Skeletal muscle satellite cell (primary cell): ENCODE measurements around the gene KDM4B.
"Not testable (repeated sequence)": the region's sequence is repeated elsewhere in the genome, so short reads cannot be mapped to it uniquely, and the experiment has no call there.

Source experiments
- H3K27me3 ChIP-seq: 2 replicates; pipeline ENCODE4 v1.7.0; 2013; ENCODE audit warnings: low read length; ENCODE audit not compliant: control insufficient read depth, insufficient read depth
- H3K36me3 ChIP-seq: 2 replicates; pipeline ENCODE4 v1.7.0; 2013; ENCODE audit warnings: mild to moderate bottlenecking, control low read depth, low read length; ENCODE audit not compliant: insufficient read depth
- H3K4me1 ChIP-seq: 2 replicates; pipeline ENCODE4 v1.7.0; 2013; ENCODE audit warnings: low read length; ENCODE audit not compliant: control insufficient read depth, insufficient read depth
- H3K4me2 ChIP-seq: 2 replicates; pipeline ENCODE4 v1.7.0; 2013; ENCODE audit warnings: mild to moderate bottlenecking, low read length
- H3K4me3 ChIP-seq: 2 replicates; pipeline ENCODE4 v1.7.0; 2013; ENCODE audit warnings: low read length
- H3K9ac ChIP-seq: 2 replicates; pipeline ENCODE4 v1.7.0; 2013; ENCODE audit warnings: mild to moderate bottlenecking, low read depth, low read length, moderate library complexity
- H3K9me3 ChIP-seq: replicated peaks from 2 replicates; pipeline ENCODE4 v1.7.0; 2013; ENCODE audit warnings: mild to moderate bottlenecking, control low read depth, low read length

KDM4B gene

DNA sequence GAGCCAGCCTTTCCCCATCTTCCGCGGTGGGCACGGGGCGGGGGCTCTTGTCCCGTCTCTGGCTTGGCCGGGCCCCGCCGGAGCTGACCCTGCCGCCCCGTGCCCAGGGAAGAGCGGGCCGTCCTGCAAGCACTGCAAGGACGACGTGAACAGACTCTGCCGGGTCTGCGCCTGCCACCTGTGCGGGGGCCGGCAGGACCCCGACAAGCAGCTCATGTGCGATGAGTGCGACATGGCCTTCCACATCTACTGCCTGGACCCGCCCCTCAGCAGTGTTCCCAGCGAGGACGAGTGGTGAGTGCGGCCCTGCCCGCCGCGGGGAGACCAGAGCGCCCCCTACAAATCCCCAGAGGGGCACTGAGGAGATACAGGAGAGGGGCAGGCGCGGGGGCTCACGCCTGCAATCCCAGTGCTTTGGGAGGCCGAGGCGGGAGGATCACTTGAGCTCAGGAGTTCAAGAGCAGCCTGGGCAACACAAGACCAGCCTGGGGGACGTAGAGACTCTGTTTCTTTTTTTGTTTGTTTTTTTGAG, 27.2 kb upstream of the KDM4B start:
- H3K4me3 ChIP-seq, result not testable (repeated sequence)

DNA sequence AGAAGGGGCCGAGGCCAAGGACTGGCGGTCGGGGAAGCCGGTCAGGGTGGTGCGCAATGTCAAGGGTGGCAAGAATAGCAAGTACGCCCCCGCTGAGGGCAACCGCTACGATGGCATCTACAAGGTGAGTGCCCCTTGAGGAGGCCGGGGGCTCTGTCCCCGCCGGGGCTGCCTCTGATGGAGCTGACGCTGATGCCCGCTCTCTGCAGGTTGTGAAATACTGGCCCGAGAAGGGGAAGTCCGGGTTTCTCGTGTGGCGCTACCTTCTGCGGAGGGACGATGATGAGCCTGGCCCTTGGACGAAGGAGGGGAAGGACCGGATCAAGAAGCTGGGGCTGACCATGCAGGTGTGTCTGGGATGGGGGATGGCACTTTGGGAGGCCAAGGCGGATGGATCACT, 18.3 kb upstream of the KDM4B start:
- H3K27me3 ChIP-seq, H3K9ac ChIP-seq, H3K4me3 ChIP-seq, H3K4me2 ChIP-seq, H3K4me1 ChIP-seq, H3K9me3 ChIP-seq: not testable (repeated sequence)
- H3K36me3 ChIP-seq, result peaks cover 55% of the 10 kb centered on the region

More for the DNA sequence above, 27.2 kb upstream of the KDM4B start:
- peaks cover 37% of the 10 kb centered on the region for H3K36me3 ChIP-seq
- not testable (repeated sequence) for H3K9ac ChIP-seq, H3K4me1 ChIP-seq, H3K27me3 ChIP-seq, H3K9me3 ChIP-seq, H3K4me2 ChIP-seq

DNA sequence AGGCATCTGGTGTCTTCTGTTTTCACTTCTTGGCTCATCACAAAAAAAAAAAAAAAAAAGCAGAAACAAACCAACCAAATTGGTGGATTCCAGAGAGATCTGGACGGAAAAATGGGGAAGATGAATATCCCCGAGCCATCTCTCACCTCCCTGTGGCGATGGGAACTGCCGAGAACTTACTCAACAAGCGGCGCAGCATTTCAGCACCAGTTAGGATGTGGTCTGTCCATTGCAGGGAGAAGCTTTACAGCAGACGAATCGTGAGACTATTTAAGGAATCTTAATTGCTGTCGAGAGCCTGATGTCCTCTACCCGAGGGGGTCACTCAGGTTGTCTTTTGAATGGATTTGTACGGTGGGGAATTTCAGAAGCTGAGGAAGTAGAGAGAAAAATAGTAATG, 17.3 kb upstream of the KDM4B start:
- H3K36me3 ChIP-seq, result peaks cover 54% of the 10 kb centered on the region

DNA sequence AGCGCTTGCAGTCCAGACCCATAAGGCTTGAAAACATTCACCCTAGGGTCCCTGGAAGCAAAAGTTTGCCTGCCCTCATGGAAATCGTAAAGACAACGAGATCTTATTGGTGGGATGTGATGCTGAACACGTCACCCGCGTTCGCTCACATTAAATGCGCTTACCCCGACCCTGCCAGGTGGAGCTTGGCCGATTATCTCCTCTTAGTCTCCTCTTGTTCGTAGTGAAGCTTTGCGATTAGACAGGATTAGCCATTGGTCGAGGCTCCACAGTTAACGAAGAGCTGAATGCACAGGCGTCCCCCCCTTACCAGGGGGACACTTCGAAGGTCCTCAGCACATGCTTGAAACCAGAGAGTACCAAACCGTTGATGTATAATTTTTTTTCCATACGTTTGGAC, 16.0 kb upstream of the KDM4B start:
- Histone ChIP-seq H3K9ac (no peak overlapping the region), H3K4me3 (no peak overlapping the region), H3K36me3 (peaks cover 53% of the 10 kb centered on the region), H3K4me2 (no peak overlapping the region), H3K27me3 (no peaks in the 10 kb centered on the region), H3K9me3 (no peaks in the 10 kb centered on the region), H3K4me1 (no peaks in the 10 kb centered on the region)

More for the DNA sequence above, 17.3 kb upstream of the KDM4B start:
- Histone ChIP-seq H3K9me3 (no peaks in the 10 kb centered on the region), H3K9ac (no peak overlapping the region), H3K4me2 (no peak overlapping the region), H3K4me1 (no peaks in the 10 kb centered on the region), H3K27me3 (no peaks in the 10 kb centered on the region), H3K4me3 (no peak overlapping the region)

DNA sequence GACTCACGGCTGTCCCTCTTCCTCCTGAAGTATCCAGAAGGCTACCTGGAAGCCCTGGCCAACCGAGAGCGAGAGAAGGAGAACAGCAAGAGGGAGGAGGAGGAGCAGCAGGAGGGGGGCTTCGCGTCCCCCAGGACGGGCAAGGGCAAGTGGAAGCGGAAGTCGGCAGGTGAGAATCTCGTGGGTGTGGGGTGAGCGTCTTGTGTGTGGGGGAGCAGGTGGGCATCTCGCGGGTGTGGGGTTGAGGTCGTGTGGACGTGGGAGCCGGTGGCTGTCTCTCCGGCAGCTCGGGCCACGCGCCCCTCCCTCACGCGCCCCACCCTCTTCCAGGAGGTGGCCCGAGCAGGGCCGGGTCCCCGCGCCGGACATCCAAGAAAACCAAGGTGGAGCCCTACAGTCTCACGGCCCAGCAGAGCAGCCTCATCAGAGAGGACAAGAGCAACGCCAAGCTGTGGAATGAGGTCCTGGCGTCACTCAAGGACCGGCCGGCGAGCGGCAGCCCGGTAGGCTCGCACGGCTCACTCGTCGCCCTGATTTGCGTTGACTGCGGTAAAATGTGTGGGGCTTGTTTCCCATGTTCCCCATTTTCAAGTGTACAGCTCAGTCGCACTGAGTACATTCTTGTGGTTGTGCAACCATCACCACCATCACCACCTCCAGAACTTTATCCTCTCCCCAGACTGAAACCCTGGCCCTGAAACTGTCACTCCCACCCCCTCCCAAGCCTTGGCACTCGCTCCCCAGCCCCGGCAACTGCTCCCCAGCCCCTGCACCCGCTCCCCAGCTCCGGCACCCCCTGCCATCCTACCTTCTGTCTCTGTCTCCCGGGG, 14.4 kb upstream of the KDM4B start:
- H3K9ac ChIP-seq, H3K27me3 ChIP-seq, H3K9me3 ChIP-seq, H3K4me1 ChIP-seq, H3K4me3 ChIP-seq, H3K4me2 ChIP-seq: not testable (repeated sequence)
- peaks cover 52% of the 10 kb centered on the region for H3K36me3 ChIP-seq

DNA sequence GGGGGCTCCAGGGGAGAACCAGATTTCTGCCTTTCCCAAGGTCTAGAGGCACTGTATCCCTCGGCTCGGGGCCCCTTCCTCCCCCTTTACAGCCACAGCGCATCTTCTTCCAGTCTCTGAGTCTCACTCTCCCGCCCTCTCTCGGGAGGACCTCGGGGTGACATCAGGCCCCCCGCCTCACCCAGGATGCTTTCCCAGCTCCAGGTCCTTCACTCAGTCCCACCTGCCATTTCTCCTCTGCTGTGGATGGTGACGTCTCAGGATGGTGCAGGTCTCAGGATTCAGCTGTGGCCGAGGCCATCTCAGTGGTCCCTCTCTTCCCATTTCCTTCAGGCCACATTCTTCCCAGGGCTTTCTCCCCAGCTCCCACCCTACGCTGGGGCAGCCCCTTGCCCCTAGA, 13.6 kb upstream of the KDM4B start:
- no peaks in the 10 kb centered on the region for H3K4me1 ChIP-seq
- H3K4me3 ChIP-seq, result no peak overlapping the region
- no peaks in the 10 kb centered on the region for H3K27me3 ChIP-seq
- H3K9me3 ChIP-seq, result no peaks in the 10 kb centered on the region
- H3K4me2 ChIP-seq, result no peak overlapping the region
- no peak overlapping the region for H3K9ac ChIP-seq
- peaks cover 53% of the 10 kb centered on the region for H3K36me3 ChIP-seq

DNA sequence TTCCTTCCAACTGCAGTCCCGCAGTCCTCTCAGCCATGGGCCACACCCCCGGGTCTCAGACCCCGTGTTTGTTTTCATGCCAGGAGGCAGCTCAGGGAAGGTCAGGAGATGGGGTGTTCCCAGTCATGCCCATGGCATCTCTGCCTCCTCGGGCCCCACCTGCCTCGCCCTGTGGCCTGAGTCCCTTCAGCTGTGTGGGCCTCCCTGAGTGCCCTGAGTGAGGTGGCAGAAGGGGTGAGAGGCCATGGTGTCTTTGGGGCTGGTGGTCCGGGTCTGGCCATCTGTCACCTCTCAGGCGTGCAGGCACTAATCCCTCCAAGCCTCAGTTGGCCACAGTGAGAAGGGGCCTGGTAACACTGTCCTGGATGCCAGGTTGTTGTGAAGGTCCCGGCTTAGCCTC, 10.9 kb upstream of the KDM4B start:
- H3K27me3 ChIP-seq, result no peaks in the 10 kb centered on the region
- H3K4me2 ChIP-seq, result no peak overlapping the region
- no peaks in the 10 kb centered on the region for H3K9me3 ChIP-seq
- H3K9ac ChIP-seq, result no peak overlapping the region
- peaks cover 49% of the 10 kb centered on the region for H3K36me3 ChIP-seq
- H3K4me1 ChIP-seq, result no peaks in the 10 kb centered on the region
- no peak overlapping the region for H3K4me3 ChIP-seq

DNA sequence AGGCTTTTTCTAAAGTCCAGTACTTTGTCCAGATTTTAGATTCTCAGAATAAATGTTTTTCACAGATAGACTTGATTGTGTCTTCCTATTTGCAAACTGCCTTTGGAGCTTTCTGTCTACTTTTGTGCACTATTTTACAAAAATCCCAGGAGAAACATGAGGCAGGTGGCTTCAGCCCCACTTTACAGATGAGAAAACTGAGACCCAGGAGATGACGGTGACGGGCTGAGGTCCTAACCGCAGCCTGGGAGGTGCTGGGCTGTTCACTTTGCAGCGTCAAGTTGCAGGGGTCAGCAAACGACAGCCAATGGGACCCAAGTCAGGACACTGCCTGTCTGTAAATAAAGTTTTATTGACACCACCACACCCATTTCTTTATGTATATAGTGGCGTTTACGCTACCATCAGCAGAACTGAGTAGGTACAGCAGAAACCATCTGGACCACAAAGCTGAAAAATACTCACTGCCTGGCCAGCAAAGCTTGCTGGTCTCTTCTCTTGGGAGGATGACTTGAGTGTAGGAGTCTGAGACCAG, 6.8 kb upstream of the KDM4B start:
- H3K4me1 ChIP-seq, result no peaks in the 10 kb centered on the region
- H3K27me3 ChIP-seq, result no peaks in the 10 kb centered on the region
- no peak overlapping the region for H3K4me2 ChIP-seq
- no peak overlapping the region for H3K9ac ChIP-seq
- H3K4me3 ChIP-seq, result no peak overlapping the region
- no peaks in the 10 kb centered on the region for H3K9me3 ChIP-seq
- peaks cover 38% of the 10 kb centered on the region for H3K36me3 ChIP-seq

DNA sequence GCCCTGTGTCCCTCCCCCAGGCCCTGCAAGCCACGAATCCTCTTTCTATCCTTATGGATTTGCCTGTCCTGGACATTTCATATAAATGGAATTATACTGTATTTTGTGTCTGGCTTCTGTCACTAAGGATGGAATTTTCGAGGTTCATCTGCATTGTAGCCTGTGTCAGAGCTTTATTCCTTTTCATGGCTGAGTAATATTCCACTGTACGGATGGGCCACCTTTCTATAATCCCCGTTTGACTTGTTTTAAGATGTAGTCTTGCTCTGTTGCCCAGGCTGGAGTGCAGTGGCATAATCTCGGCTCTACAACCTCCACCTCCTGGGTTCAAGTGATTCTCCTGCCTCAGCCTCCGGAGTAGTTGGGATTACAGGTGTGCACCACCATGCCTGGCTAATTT, 3.9 kb upstream of the KDM4B start:
- Histone ChIP-seq H3K9me3 (no peaks in the 10 kb centered on the region), H3K9ac (no peak overlapping the region), H3K4me1 (peaks cover 13% of the 10 kb centered on the region), H3K27me3 (no peaks in the 10 kb centered on the region), H3K4me3 (no peak overlapping the region), H3K36me3 (peaks cover 23% of the 10 kb centered on the region), H3K4me2 (no peak overlapping the region)

DNA sequence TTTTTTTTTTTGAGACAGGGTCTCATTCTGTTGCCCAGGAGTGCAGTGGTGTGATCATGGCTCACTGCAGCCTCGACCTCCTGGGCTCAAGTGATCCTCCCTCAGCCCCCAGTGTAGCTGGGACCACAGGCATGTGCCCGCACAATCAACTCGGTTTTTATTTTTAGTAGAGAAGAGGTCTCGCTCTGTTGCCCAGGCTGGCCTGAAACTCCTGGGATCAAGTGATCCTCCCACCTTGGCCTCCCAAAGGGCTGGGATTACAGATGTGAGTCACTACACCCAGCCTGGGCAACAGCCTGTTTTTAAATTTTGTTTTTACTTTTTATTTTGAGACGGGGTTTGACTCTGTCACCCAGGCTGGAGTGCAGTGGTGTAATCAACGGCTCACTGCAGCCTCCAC, 2.3 kb upstream of the KDM4B start:
- Histone ChIP-seq H3K36me3 (peaks cover 19% of the 10 kb centered on the region), H3K4me2 (no peak overlapping the region), H3K4me1 (peaks cover 28% of the 10 kb centered on the region), H3K27me3 (no peaks in the 10 kb centered on the region), H3K9me3 (no peaks in the 10 kb centered on the region), H3K9ac (no peak overlapping the region), H3K4me3 (no peak overlapping the region)

DNA sequence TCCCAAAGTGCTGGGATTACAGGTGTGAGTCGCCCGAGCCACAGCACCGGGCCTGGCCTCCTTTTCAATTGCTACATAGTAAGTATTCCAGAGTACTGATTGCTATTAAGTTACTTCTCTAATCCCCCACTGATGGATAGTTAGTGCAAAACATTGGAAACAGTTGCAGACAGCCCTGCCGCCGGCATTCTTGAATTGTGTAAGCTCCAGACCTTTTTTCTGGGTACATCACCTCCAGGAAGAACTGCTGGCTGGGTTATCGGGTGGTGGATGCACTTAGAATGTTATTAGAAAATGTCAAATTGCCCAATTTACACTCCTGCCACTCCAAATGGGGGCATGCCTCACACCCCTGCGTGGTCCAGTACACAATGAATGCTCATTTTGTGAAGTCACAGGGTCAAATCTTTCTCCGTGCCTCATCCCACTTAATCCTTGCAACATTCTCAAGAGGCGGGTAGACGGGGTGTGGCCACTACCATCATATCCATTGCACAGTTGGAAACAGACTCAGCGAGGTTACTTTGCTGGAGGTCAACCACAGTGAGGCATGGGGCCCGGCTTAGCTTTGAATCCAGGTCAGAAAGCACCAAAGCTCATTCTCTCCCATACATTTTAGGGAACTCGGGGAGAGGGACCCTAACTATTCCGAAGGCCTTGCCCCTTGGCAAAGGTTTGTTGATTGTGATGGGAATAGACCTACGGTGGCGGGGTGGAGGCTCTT, 1.0 kb upstream of the KDM4B start:
- peak overlapping the region; percentile 39 for H3K9ac ChIP-seq

More for the DNA sequence above, 1.0 kb upstream of the KDM4B start:
- H3K36me3 ChIP-seq, result peaks cover 10% of the 10 kb centered on the region
- H3K9me3 ChIP-seq, result no peaks in the 10 kb centered on the region
- peak overlapping the region; percentile 72 for H3K4me3 ChIP-seq
- H3K27me3 ChIP-seq, result no peaks in the 10 kb centered on the region
- peak overlapping the region; percentile 86 for H3K4me2 ChIP-seq
- peaks cover 37% of the 10 kb centered on the region for H3K4me1 ChIP-seq
